MCF 10A (cell line): Measurements from ENCODE around the gene RPS15. TPM values are rescaled to one million over a fixed set of nuclear protein-coding genes. Genes with fewer than 3 reads are reported as not detected.

ENCODE experiments used
- BruUV-seq: library from RNA; stranded (reverse); fragments of 400-500 nt; replicated peaks from 2 replicates; lab custom pipeline; 2021; lab: Mats Ljungman, UMichigan
- CTCF ChIA-PET: fragments of 300-600 bp; sonication (Branson Sonifier 250); formaldehyde crosslinking; extraction: SDS; loops from one replicate; lab custom pipeline; 2021; ENCODE audit warnings: antibody characterized with exemption, inconsistent platforms; lab: Yijun Ruan, JAX
- POLR2A ChIA-PET: fragments of 300-600, 350-650 bp; sonication (Branson Sonifier 250); formaldehyde crosslinking; extraction: SDS; loops from one replicate; lab custom pipeline; 2020; ENCODE audit warnings: antibody characterized with exemption, inconsistent platforms; lab: Yijun Ruan, JAX
- DNase-seq: peaks from one replicate; pipeline ENCODE4 v3.0.0-alpha.2; 2018; ENCODE audit not compliant: unreplicated experiment
- H3K27ac Mint-ChIP-seq: one replicate; pipeline ENCODE4 v1.8.0; 2022; ENCODE audit warnings: mild to moderate bottlenecking, low read depth, mixed read lengths; ENCODE audit not compliant: unreplicated experiment
- H3K27me3 Mint-ChIP-seq: one replicate; pipeline ENCODE4 v1.8.0; 2022; ENCODE audit warnings: mixed read lengths; ENCODE audit not compliant: insufficient read depth, unreplicated experiment
- H3K36me3 Mint-ChIP-seq: one replicate; pipeline ENCODE4 v1.8.0; 2022; ENCODE audit warnings: mild to moderate bottlenecking, moderate library complexity, mixed read lengths; ENCODE audit not compliant: insufficient read depth, unreplicated experiment
- H3K4me1 Mint-ChIP-seq: one replicate; pipeline ENCODE4 v1.8.0; 2022; ENCODE audit warnings: mixed read lengths; ENCODE audit not compliant: insufficient read depth, unreplicated experiment
- H3K4me3 Mint-ChIP-seq: one replicate; pipeline ENCODE4 v1.8.0; 2022; ENCODE audit warnings: mild to moderate bottlenecking, moderate library complexity, mixed read lengths; ENCODE audit not compliant: unreplicated experiment
- H3K9me3 Mint-ChIP-seq: one replicate; pipeline ENCODE4 v1.8.0; 2022; ENCODE audit warnings: mixed read lengths; ENCODE audit not compliant: unreplicated experiment
- intact Hi-C: fragments of 100-400 bp; cut with micrococcal nuclease; formaldehyde crosslinking; loops from 2 replicates; pipeline ENCODE4 v1.14.1; 2022
- total RNA-seq: library from RNA; stranded (reverse); gene quantifications from 2 replicates; pipeline ENCODE4 v1.2.3, GENCODE V29; 2022
- TF ChIP-seq, protein P1 (sequence below): fragments of 200-600 bp; IDR thresholded peaks from one replicate; pipeline ENCODE4 v1.8.0; 2022; ENCODE audit warnings: antibody characterized with exemption, mild to moderate bottlenecking; ENCODE audit not compliant: unreplicated experiment

The RPS15 gene
- total RNA-seq, 1 experiment from 2014 or later = 1,168 TPM

DNA sequence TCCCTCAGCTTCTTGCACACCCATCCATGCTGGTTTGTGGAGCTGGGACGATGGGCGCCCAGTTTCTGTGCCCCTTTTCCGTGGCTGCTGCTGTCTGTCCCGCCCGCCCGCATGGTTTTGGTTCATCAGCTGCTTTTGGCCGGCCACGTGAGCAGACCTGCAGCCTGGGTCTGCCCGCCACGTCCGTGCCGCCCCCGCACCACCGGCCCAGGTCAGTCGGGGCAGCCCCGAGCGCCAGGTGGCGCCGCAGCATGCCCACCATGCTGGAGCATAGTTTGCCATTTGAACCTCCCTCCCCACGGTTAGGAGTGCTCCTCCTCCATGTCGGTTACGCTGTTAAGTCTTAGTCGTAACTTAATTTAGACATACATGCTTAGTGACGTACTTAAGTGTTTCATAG is 15.3 kb upstream of the RPS15 start:
- Mint-ChIP-seq H3K36me3 (peaks cover 89% of the 10 kb centered on the region), H3K27ac (no peak overlapping the region), H3K27me3 (no peaks in the 10 kb centered on the region), H3K4me3 (no peak overlapping the region), H3K9me3 (no peaks in the 10 kb centered on the region), H3K4me1 (no peaks in the 10 kb centered on the region)
- no TSS peak for BruUV-seq
- intact Hi-C loops = no loop called here
- CTCF ChIA-PET = no interaction called here
- DNase-seq = no peak
- TF ChIP-seq, protein P1, sequence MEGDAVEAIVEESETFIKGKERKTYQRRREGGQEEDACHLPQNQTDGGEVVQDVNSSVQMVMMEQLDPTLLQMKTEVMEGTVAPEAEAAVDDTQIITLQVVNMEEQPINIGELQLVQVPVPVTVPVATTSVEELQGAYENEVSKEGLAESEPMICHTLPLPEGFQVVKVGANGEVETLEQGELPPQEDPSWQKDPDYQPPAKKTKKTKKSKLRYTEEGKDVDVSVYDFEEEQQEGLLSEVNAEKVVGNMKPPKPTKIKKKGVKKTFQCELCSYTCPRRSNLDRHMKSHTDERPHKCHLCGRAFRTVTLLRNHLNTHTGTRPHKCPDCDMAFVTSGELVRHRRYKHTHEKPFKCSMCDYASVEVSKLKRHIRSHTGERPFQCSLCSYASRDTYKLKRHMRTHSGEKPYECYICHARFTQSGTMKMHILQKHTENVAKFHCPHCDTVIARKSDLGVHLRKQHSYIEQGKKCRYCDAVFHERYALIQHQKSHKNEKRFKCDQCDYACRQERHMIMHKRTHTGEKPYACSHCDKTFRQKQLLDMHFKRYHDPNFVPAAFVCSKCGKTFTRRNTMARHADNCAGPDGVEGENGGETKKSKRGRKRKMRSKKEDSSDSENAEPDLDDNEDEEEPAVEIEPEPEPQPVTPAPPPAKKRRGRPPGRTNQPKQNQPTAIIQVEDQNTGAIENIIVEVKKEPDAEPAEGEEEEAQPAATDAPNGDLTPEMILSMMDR = no peak
- POLR2A ChIA-PET = interaction anchor here (0.8 to 0.9 kb wide), 2 partner anchors 14 to 259 kb away, joined by 3 read pairs; no protein-coding TSS in a partner anchor

DNA sequence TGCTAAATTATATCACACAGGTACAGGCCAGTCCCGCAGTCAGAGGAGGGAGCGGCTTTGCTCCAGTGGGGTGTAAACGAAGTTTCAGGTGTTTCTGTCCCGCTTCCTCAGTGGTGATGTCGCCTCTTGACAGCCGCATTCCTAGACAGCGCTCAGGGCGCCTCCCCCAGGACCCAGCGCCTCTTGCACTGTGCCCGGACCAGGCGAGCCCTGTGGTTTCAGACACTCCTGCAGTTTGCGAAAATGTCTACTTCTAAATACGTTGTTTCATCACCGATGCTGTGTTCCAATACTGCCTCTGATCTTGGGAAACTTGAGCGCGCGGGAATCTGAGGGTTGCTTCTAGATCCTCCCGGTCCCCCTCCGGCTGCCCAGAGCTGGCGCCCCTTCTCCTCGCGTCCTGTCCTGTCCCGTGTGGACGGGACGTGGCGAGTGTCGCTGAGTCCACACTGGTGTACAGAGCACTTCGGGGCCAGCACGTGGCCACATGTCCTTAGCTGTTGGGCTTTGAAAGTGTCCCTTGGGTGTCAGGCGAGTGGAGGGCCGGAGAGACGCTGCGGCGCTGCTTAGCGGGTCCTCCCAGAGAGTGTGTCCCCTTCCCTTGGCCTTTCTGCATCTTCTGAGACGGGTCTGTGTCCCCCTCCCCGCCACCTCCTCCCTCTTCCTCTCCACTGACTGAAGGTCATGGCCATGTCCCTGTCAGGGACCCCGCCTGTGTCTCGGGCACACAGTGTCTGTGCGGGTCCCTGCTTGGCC is 14.6 kb upstream of the RPS15 start:
- H3K9me3 Mint-ChIP-seq = no peaks in the 10 kb centered on the region
- H3K4me1 Mint-ChIP-seq = no peaks in the 10 kb centered on the region
- ChIA-PET CTCF (interaction anchor here (0.6 kb wide), 1 partner anchor 106 kb away, joined by 4 read pairs; no protein-coding TSS in a partner anchor), POLR2A (interaction anchor here (0.8 kb wide), 1 partner anchor 259 kb away, joined by 3 read pairs; no protein-coding TSS in a partner anchor)
- no peak for DNase-seq
- H3K27me3 Mint-ChIP-seq = no peaks in the 10 kb centered on the region
- H3K4me3 Mint-ChIP-seq = no peak overlapping the region
- intact Hi-C loops = no loop called here
- TF ChIP-seq, protein P1 = no peak
- H3K36me3 Mint-ChIP-seq = peaks cover 89% of the 10 kb centered on the region
- BruUV-seq = no TSS peak
- no peak overlapping the region for H3K27ac Mint-ChIP-seq

DNA sequence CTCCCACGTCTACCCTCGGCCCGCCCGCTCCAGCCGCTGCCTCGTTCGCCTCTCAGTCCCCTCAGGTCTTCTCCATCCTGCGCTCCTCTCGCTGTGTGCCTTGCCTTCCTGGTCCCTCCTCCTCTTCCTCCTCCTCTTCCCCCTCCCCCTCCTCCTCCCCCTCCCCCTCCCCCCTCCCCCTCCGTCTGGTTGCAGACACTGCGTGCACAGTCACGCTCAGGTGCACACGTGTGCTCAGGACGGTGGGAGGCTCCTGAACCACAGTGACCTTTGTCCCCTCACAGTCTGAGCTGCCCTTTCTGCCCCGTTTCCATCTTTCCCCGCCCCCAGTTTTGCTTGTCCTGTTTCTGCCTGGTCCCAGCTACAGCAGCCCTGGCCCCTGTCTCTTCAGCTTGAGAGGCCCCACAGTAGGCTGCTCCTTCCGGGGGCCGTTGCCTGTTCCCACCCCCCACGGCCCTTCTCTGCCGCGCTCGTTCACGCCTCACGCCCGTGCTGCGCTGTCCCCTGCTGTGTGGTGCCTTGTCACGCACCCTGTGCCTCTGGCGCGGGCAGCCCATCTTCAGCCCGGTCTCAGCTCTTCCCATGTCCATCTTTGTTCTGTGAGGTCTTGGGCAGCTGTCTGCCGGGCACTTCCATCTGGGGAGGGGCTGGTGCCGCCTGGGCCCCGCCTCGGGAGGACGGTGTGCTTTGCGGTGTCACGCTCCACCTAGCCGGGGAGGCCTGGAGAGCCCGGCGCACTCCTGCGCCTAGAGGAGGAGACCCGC is 13.8 kb upstream of the RPS15 start:
- H3K36me3 Mint-ChIP-seq = peaks cover 89% of the 10 kb centered on the region
- TF ChIP-seq, protein P1 = no peak
- POLR2A ChIA-PET = interaction anchor here (0.6 kb wide), 1 partner anchor 215 kb away, joined by 3 read pairs; no protein-coding TSS in a partner anchor

More for the DNA sequence above, 13.8 kb upstream of the RPS15 start:
- no TSS peak for BruUV-seq
- no peaks in the 10 kb centered on the region for H3K4me1 Mint-ChIP-seq
- H3K27ac Mint-ChIP-seq = no peak overlapping the region
- H3K4me3 Mint-ChIP-seq = no peak overlapping the region
- CTCF ChIA-PET = interaction anchor here (0.6 to 0.7 kb wide), 2 partner anchors 181 to 230 kb away, joined by 3 read pairs; no protein-coding TSS in a partner anchor
- DNase-seq = no peak
- H3K9me3 Mint-ChIP-seq = no peaks in the 10 kb centered on the region
- no peaks in the 10 kb centered on the region for H3K27me3 Mint-ChIP-seq
- intact Hi-C loops = no loop called here
